GM19193 (cell line): ENCODE data around the gene PXYLP1.

Experiments used
- POLR2A ChIP-seq: IDR thresholded peaks from 4 replicates; pipeline ENCODE4 v1.6.1; 2011; ENCODE audit not compliant: insufficient read depth, insufficient read length; ENCODE audit errors: extremely low read depth

PXYLP1 gene

GRCh38 chr3:141255137-141255845 lies 23.7 kb downstream of the PXYLP1 start:
- TF ChIP-seq POLR2A = no peak

- no peak for TF ChIP-seq POLR2A
Observed at GRCh38 chr3:141255846-141256261, 24.2 kb downstream of the PXYLP1 start.

- TF ChIP-seq POLR2A = no peak
Observed at GRCh38 chr3:141256820-141257219, 25.2 kb downstream of the PXYLP1 start.

- TF ChIP-seq POLR2A = no peak
Observed at GRCh38 chr3:141257961-141258360, 26.3 kb downstream of the PXYLP1 start.

- TF ChIP-seq POLR2A = no peak
Observed at GRCh38 chr3:141258973-141259372, 27.3 kb downstream of the PXYLP1 start.

- no peak for TF ChIP-seq POLR2A
Observed at GRCh38 chr3:141259821-141260629, 28.4 kb downstream of the PXYLP1 start.

- TF ChIP-seq POLR2A = no peak
Observed at GRCh38 chr3:141260630-141260927, 29.0 kb downstream of the PXYLP1 start.

- TF ChIP-seq POLR2A = no peak
Observed at GRCh38 chr3:141261472-141262307, 30.1 kb downstream of the PXYLP1 start.

GRCh38 chr3:141262308-141262705 lies 30.7 kb downstream of the PXYLP1 start:
- no peak for TF ChIP-seq POLR2A

- no peak for TF ChIP-seq POLR2A
Observed at GRCh38 chr3:141266186-141266585, 34.6 kb downstream of the PXYLP1 start.

- TF ChIP-seq POLR2A = no peak
Observed at GRCh38 chr3:141266797-141267555, 35.4 kb downstream of the PXYLP1 start.

- TF ChIP-seq POLR2A = no peak
Observed at GRCh38 chr3:141267629-141268028, 36.0 kb downstream of the PXYLP1 start.

GRCh38 chr3:141268306-141268705 lies 36.7 kb downstream of the PXYLP1 start:
- no peak for TF ChIP-seq POLR2A

- TF ChIP-seq POLR2A = no peak
Observed at GRCh38 chr3:141268791-141269190, 37.2 kb downstream of the PXYLP1 start.

GRCh38 chr3:141269961-141270360 lies 38.3 kb downstream of the PXYLP1 start:
- TF ChIP-seq POLR2A = no peak

- no peak for TF ChIP-seq POLR2A
Observed at GRCh38 chr3:141271279-141272030, 39.8 kb downstream of the PXYLP1 start.
